GM23338 (cell line): ENCODE data around the gene GSG1.

Experiments
- CREB1 ChIP-seq: fragments of 250-450 bp; sonication (Bioruptor Pico); IDR thresholded peaks from 2 replicates; pipeline ENCODE4 v1.5.0; 2020; ENCODE audit warnings: low read depth, mild to moderate bottlenecking, moderate library complexity
- EZH2 ChIP-seq: fragments of 200-600 bp; sonication (generic); IDR thresholded peaks from one replicate; pipeline ENCODE4 v1.8.0; 2017; ENCODE audit warnings: antibody characterized with exemption, mild to moderate bottlenecking, low read depth; ENCODE audit not compliant: unreplicated experiment
- EZH2phosphoT487 ChIP-seq: fragments of 200-600 bp; sonication (generic); IDR thresholded peaks from one replicate; pipeline ENCODE4 v1.8.1; 2018; ENCODE audit warnings: antibody characterized with exemption; ENCODE audit not compliant: unreplicated experiment
- JUNB ChIP-seq: IDR thresholded peaks from one replicate; pipeline ENCODE4 v1.6.1; 2016; ENCODE audit warnings: antibody characterized with exemption; ENCODE audit not compliant: unreplicated experiment
- NANOG ChIP-seq: IDR thresholded peaks from 2 replicates; pipeline ENCODE4 v1.6.1; 2016; ENCODE audit warnings: antibody characterized with exemption, borderline replicate concordance
- POLR2AphosphoS5 ChIP-seq: IDR thresholded peaks from 2 replicates; pipeline ENCODE4 v1.6.1; 2016; ENCODE audit warnings: antibody characterized with exemption, low read depth
- REST ChIP-seq: IDR thresholded peaks from one replicate; pipeline ENCODE4 v1.6.1; 2018; ENCODE audit warnings: antibody characterized with exemption; ENCODE audit not compliant: unreplicated experiment
- ZNF331 ChIP-seq: fragments of 250-450 bp; sonication (Bioruptor Pico); IDR thresholded peaks from 2 replicates; pipeline ENCODE4 v1.5.0; 2020; ENCODE audit warnings: low read depth, mild to moderate bottlenecking, moderate library complexity
- TF ChIP-seq, protein P1 (sequence below), 2 experiments: fragments of 200-600 bp in 1 of 2; sonication (generic) in 1 of 2; conservative IDR thresholded peaks; 2 replicates each; pipeline versions ENCODE4 v1.5.1 to v1.6.1; 2016 to 2017; ENCODE audit warnings: antibody characterized with exemption in 2 of 2, low read depth in 2 of 2, mild to moderate bottlenecking in 2 of 2, moderate library complexity in 1 of 2
- TF ChIP-seq, protein P2 (sequence below): IDR thresholded peaks from 2 replicates; pipeline ENCODE4 v1.6.1; 2016; ENCODE audit warnings: antibody characterized with exemption

DNA sequence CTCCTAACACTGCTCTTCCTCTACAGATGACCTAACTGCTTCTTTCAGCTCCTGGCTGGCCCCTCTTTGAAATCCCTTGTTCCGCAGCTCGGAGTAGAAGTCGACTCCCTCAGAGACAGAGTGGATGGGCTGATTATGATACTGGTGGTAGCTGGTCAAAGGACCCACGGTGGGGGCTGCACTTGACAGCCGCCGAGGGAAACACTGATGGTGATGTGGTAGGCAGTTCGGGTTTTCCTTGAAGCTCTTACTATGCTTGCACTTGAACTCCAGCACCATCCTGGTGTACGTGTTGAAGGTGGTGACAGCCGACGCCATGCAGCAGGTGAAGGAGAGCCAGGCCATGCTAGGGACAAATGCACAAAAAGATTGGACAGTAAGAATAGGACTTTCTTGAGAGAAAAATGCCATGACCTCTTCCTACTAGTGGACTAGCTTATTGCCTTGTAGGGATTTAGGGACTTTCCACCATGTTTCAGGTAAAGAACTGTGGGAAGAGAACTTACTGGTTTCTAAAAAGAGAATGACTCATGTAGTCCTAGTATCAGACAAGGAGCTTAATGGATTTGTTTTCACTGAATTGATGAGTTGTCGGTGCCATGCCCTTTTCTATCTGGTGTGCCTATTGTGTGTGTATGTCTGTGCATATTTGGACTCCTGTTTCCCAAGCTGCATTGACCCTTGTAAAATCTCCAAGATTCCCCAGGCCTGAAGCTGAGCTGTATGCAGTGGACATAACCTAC lies 18.4 kb downstream of the GSG1 start:
- TF ChIP-seq POLR2AphosphoS5 (no peak), NANOG (no peak), EZH2 (no peak), REST (no peak), EZH2phosphoT487 (no peak), CREB1 (no peak), ZNF331 (CRISPR knock-in tag) (no peak), JUNB (no peak)
- TF ChIP-seq, protein P1, sequence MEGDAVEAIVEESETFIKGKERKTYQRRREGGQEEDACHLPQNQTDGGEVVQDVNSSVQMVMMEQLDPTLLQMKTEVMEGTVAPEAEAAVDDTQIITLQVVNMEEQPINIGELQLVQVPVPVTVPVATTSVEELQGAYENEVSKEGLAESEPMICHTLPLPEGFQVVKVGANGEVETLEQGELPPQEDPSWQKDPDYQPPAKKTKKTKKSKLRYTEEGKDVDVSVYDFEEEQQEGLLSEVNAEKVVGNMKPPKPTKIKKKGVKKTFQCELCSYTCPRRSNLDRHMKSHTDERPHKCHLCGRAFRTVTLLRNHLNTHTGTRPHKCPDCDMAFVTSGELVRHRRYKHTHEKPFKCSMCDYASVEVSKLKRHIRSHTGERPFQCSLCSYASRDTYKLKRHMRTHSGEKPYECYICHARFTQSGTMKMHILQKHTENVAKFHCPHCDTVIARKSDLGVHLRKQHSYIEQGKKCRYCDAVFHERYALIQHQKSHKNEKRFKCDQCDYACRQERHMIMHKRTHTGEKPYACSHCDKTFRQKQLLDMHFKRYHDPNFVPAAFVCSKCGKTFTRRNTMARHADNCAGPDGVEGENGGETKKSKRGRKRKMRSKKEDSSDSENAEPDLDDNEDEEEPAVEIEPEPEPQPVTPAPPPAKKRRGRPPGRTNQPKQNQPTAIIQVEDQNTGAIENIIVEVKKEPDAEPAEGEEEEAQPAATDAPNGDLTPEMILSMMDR (conservative IDR thresholded peaks at IDR 0.05; ENCODE audit: low read depth in 2 of 2), result no peak
- TF ChIP-seq, protein P2, sequence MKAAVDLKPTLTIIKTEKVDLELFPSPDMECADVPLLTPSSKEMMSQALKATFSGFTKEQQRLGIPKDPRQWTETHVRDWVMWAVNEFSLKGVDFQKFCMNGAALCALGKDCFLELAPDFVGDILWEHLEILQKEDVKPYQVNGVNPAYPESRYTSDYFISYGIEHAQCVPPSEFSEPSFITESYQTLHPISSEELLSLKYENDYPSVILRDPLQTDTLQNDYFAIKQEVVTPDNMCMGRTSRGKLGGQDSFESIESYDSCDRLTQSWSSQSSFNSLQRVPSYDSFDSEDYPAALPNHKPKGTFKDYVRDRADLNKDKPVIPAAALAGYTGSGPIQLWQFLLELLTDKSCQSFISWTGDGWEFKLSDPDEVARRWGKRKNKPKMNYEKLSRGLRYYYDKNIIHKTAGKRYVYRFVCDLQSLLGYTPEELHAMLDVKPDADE, result no peak
